MCF 10A (cell line): ENCODE results near the gene FAM53A. TPM values are rescaled to one million over a fixed set of nuclear protein-coding genes. Genes with fewer than 3 reads are reported as not detected.
"Not testable (repeated sequence)": the region's sequence is repeated elsewhere in the genome, so short reads cannot be mapped to it uniquely, and the experiment has no call there.

Experiments
- BruUV-seq: library from RNA; stranded (reverse); fragments of 400-500 nt; replicated peaks from 2 replicates; lab custom pipeline; 2021; lab: Mats Ljungman, UMichigan
- CTCF ChIA-PET: fragments of 300-600 bp; sonication (Branson Sonifier 250); formaldehyde crosslinking; extraction: SDS; loops from one replicate; lab custom pipeline; 2021; ENCODE audit warnings: antibody characterized with exemption, inconsistent platforms; lab: Yijun Ruan, JAX
- POLR2A ChIA-PET: fragments of 300-600, 350-650 bp; sonication (Branson Sonifier 250); formaldehyde crosslinking; extraction: SDS; loops from one replicate; lab custom pipeline; 2020; ENCODE audit warnings: antibody characterized with exemption, inconsistent platforms; lab: Yijun Ruan, JAX
- DNase-seq: peaks from one replicate; pipeline ENCODE4 v3.0.0-alpha.2; 2018; ENCODE audit not compliant: unreplicated experiment
- H3K27ac Mint-ChIP-seq: one replicate; pipeline ENCODE4 v1.8.0; 2022; ENCODE audit warnings: mild to moderate bottlenecking, low read depth, mixed read lengths; ENCODE audit not compliant: unreplicated experiment
- H3K27me3 Mint-ChIP-seq: one replicate; pipeline ENCODE4 v1.8.0; 2022; ENCODE audit warnings: mixed read lengths; ENCODE audit not compliant: insufficient read depth, unreplicated experiment
- H3K36me3 Mint-ChIP-seq: one replicate; pipeline ENCODE4 v1.8.0; 2022; ENCODE audit warnings: mild to moderate bottlenecking, moderate library complexity, mixed read lengths; ENCODE audit not compliant: insufficient read depth, unreplicated experiment
- H3K4me1 Mint-ChIP-seq: one replicate; pipeline ENCODE4 v1.8.0; 2022; ENCODE audit warnings: mixed read lengths; ENCODE audit not compliant: insufficient read depth, unreplicated experiment
- H3K4me3 Mint-ChIP-seq: one replicate; pipeline ENCODE4 v1.8.0; 2022; ENCODE audit warnings: mild to moderate bottlenecking, moderate library complexity, mixed read lengths; ENCODE audit not compliant: unreplicated experiment
- H3K9me3 Mint-ChIP-seq: one replicate; pipeline ENCODE4 v1.8.0; 2022; ENCODE audit warnings: mixed read lengths; ENCODE audit not compliant: unreplicated experiment
- intact Hi-C: fragments of 100-400 bp; cut with micrococcal nuclease; formaldehyde crosslinking; loops from 2 replicates; pipeline ENCODE4 v1.14.1; 2022
- total RNA-seq: library from RNA; stranded (reverse); gene quantifications from 2 replicates; pipeline ENCODE4 v1.2.3, GENCODE V29; 2022
- TF ChIP-seq, protein P1 (sequence below): fragments of 200-600 bp; IDR thresholded peaks from one replicate; pipeline ENCODE4 v1.8.0; 2022; ENCODE audit warnings: antibody characterized with exemption, mild to moderate bottlenecking; ENCODE audit not compliant: unreplicated experiment

The FAM53A gene
- total RNA-seq, 1 experiment from 2014 or later = 6.6 TPM

DNA sequence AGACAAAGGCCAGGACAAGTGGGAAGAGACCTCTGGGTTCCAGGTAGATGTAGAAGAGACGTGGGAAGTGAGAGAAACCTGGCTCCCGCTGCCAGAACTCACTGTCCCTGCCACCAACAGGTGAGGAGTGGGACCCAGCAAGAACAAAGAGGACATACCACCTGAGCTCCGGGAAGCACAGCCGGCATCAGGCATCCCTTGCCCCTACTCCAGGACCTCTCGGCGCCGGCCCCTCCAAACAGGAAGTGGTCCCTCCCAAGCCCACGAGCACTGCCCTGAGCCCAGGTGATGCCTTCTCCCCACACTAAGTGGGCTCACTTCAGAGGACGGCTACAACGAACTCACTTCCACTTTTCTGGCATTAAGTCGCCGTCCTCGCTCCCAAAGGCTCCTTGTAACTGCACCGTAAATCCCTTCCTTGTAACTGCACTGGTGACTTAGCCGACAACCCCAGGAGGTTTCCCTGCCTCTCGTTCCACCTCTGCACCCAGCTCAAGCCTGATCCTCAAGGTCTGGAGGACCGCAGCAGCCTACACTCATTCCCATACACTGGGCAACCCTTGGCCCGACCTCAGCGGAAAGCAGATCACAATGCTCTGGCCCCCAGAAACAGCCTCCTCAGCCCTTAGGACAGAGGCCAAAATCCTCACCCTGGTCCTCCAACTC lies 8.8 kb downstream of the FAM53A start:
- CTCF ChIA-PET = interaction anchor here (1.4 kb wide), 1 partner anchor 18 kb away, joined by 4 read pairs; no protein-coding TSS in a partner anchor
- Mint-ChIP-seq H3K27me3 (no peaks in the 10 kb centered on the region), H3K4me1 (no peaks in the 10 kb centered on the region), H3K27ac (no peak overlapping the region), H3K36me3 (peaks cover 5% of the 10 kb centered on the region), H3K9me3 (no peaks in the 10 kb centered on the region), H3K4me3 (no peak overlapping the region)
- no TSS peak for BruUV-seq
- POLR2A ChIA-PET = interaction anchor here (0.7 kb wide), 1 partner anchor 18 kb away, joined by 3 read pairs; no protein-coding TSS in a partner anchor
- intact Hi-C loops = no loop called here
- no peak for DNase-seq
- TF ChIP-seq, protein P1, sequence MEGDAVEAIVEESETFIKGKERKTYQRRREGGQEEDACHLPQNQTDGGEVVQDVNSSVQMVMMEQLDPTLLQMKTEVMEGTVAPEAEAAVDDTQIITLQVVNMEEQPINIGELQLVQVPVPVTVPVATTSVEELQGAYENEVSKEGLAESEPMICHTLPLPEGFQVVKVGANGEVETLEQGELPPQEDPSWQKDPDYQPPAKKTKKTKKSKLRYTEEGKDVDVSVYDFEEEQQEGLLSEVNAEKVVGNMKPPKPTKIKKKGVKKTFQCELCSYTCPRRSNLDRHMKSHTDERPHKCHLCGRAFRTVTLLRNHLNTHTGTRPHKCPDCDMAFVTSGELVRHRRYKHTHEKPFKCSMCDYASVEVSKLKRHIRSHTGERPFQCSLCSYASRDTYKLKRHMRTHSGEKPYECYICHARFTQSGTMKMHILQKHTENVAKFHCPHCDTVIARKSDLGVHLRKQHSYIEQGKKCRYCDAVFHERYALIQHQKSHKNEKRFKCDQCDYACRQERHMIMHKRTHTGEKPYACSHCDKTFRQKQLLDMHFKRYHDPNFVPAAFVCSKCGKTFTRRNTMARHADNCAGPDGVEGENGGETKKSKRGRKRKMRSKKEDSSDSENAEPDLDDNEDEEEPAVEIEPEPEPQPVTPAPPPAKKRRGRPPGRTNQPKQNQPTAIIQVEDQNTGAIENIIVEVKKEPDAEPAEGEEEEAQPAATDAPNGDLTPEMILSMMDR = no peak

DNA sequence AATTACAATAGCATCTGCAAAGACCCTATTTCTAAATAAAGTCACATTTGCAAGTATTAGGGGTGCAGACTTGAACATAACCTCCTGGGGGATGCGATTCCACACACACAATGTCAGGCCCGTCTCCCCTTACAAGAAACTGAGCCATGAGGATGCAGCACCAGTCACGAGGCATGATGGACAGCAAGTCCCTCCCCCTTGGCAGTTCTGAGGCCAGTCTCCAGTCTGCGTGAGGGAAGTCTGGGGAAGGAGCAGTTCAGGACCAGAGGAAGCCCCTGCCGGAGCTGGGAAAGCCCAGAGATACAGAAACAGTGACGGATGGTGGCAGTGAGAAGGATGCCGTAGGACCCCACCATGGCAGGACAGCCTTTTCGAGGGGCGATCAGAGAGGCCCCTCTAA lies 9.4 kb downstream of the FAM53A start:
- TF ChIP-seq, protein P1 = no peak
- H3K4me1 Mint-ChIP-seq = no peaks in the 10 kb centered on the region
- H3K36me3 Mint-ChIP-seq = peaks cover 5% of the 10 kb centered on the region
- H3K27me3 Mint-ChIP-seq = no peaks in the 10 kb centered on the region
- ChIA-PET POLR2A (interaction anchor here (0.6 kb wide), 1 partner anchor 1262 kb away, joined by 3 read pairs; no protein-coding TSS in a partner anchor), CTCF (interaction anchor here (0.7 to 1.4 kb wide), 2 partner anchors 18 to 45 kb away, joined by 3 to 4 read pairs; no protein-coding TSS in a partner anchor)
- no peak for DNase-seq
- no peak overlapping the region for H3K27ac Mint-ChIP-seq
- H3K9me3 Mint-ChIP-seq = no peaks in the 10 kb centered on the region
- H3K4me3 Mint-ChIP-seq = no peak overlapping the region
- BruUV-seq = no TSS peak
- intact Hi-C loops = no loop called here

DNA sequence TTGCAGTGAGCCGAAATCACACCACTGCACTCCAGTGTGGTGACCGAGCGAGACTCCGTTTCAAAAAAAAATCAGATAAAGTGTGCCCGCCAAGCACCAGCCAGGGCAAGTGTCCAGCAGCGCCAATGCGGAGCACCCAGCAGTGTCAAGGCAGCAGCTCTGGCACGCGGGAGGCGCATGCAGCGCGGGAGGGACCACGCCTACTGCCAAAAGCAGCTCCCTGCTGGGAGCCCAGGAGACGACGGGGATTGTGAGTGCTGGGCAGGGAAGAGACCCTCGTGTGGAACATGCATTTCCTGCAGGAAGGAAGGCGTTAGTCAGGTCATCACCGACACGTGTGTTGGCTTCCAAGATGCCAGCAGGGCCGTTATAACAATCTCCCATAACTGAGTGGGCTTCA lies 10.4 kb downstream of the FAM53A start:
- ChIA-PET CTCF (interaction anchor here (1.2 kb wide), 1 partner anchor 53 kb away, joined by 3 read pairs; no protein-coding TSS in a partner anchor), POLR2A (interaction anchor here (0.7 kb wide), 1 partner anchor 414 kb away, joined by 3 read pairs; no protein-coding TSS in a partner anchor)
- BruUV-seq = no TSS peak
- no peak overlapping the region for H3K27ac Mint-ChIP-seq
- H3K4me1 Mint-ChIP-seq = no peaks in the 10 kb centered on the region
- H3K4me3 Mint-ChIP-seq = no peak overlapping the region
- intact Hi-C loops = no loop called here
- H3K36me3 Mint-ChIP-seq = peaks cover 6% of the 10 kb centered on the region
- H3K27me3 Mint-ChIP-seq = no peaks in the 10 kb centered on the region
- DNase-seq = no peak
- no peaks in the 10 kb centered on the region for H3K9me3 Mint-ChIP-seq
- TF ChIP-seq, protein P1 = no peak

DNA sequence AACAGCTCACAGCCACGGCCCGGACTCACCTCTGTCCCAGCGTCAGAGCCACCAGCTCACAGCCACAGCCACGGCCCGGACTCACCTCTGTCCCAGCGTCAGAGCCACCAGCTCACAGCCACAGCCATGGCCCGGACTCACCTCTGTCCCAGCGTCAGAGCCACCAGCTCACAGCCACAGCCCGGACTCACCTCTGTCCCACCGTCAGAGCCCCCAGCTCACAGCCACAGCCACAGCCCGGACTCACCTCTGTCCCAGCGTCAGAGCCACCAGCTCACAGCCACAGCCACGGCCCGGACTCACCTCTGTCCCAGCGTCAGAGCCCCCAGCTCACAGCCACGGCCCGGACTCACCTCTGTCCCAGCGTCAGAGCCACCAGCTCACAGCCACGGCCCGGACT lies 13.1 kb downstream of the FAM53A start:
- intact Hi-C loops, BruUV-seq, H3K27ac Mint-ChIP-seq, H3K4me3 Mint-ChIP-seq, H3K4me1 Mint-ChIP-seq, H3K27me3 Mint-ChIP-seq, POLR2A ChIA-PET, DNase-seq, H3K9me3 Mint-ChIP-seq: not testable (repeated sequence)
- H3K36me3 Mint-ChIP-seq = peaks cover 11% of the 10 kb centered on the region
- CTCF ChIA-PET = interaction anchor here (0.6 kb wide), 1 partner anchor 851 kb away, joined by 3 read pairs; no protein-coding TSS in a partner anchor
